K562 (cell line): ENCODE measurements around the gene USP20. TPM values are rescaled to one million over a fixed set of nuclear protein-coding genes. Genes with fewer than 3 reads are reported as not detected.

ENCODE experiments used
- ATAC-seq: fragments of 200-7000 bp; cut with Tn5 transposase; 3 replicates; pipeline ENCODE4 v1.9.1; 2020; ENCODE audit warnings: moderate library complexity
- BruUV-seq: library from RNA; stranded (reverse); fragments of 400-500 nt; replicated peaks from 2 replicates; lab custom pipeline; 2021; lab: Mats Ljungman, UMichigan
- CTCF ChIA-PET: fragments of 300-600 bp; formaldehyde crosslinking; extraction: SDS; loops from one replicate; lab custom pipeline; 2021; ENCODE audit warnings: low intra/inter-chr PET ratio; lab: Yijun Ruan, JAX
- POLR2A ChIA-PET: fragments of 300-600, 350-650 bp; sonication (Branson Sonifier 250); formaldehyde crosslinking; extraction: SDS; loops from one replicate; lab custom pipeline; 2021; ENCODE audit warnings: antibody characterized with exemption, inconsistent platforms; lab: Yijun Ruan, JAX
- DNase-seq, 4 experiments: peaks; one replicate each; pipeline versions ENCODE4 v3.0.0 to v3.0.0-alpha.2; 2011 to 2018; ENCODE audit warnings: low spot score in 3 of 4, mixed read lengths in 3 of 4; ENCODE audit errors: extremely low read depth in 1 of 4
- FAIRE-seq: peaks from 2 replicates; lab custom pipeline; 2011; peaks lifted over from hg19 to GRCh38; lab: Jason Lieb, UNC
- H2AFZ ChIP-seq: 2 replicates; pipeline ENCODE4 v1.6.0; 2011; ENCODE audit warnings: low read depth, low read length, control low read depth, inconsistent platforms
- H3K27ac ChIP-seq: fragments of 200-600 bp; 3 replicates; pipeline ENCODE4 v1.8.0; 2011; ENCODE audit warnings: low read depth, mild to moderate bottlenecking, control low read depth, inconsistent platforms, low read length, moderate library complexity, mixed read lengths; ENCODE audit errors: extremely low read depth
- H3K27me3 ChIP-seq, 2 experiments: fragments of 300-600 bp in 1 of 2; 2 replicates in 1 of 2; 3 replicates in 1 of 2; pipeline versions ENCODE4 v1.6.0 to v1.8.0; 2011; ENCODE audit warnings: inconsistent platforms in 2 of 2, low read length in 2 of 2, mild to moderate bottlenecking in 1 of 2, mixed read lengths in 1 of 2, moderate library complexity in 1 of 2; ENCODE audit not compliant: control insufficient read depth in 2 of 2, insufficient read depth in 2 of 2
- H3K36me3 ChIP-seq: fragments of 300-600 bp; 3 replicates; pipeline ENCODE4 v1.8.0; 2011; ENCODE audit warnings: mild to moderate bottlenecking, low read length, inconsistent platforms; ENCODE audit not compliant: control insufficient read depth, insufficient read depth
- H3K4me1 ChIP-seq, 2 experiments: fragments of 200-600 bp in 1 of 2; replicated peaks in 1 of 2; 2 replicates in 1 of 2; 3 replicates in 1 of 2; pipeline versions ENCODE4 v1.5.1 to v1.8.0; 2011; ENCODE audit warnings: inconsistent platforms in 2 of 2, low read length in 2 of 2, mild to moderate bottlenecking in 1 of 2, mixed read lengths in 1 of 2, moderate library complexity in 1 of 2; ENCODE audit not compliant: control insufficient read depth in 2 of 2, insufficient read depth in 2 of 2
- H3K4me2 ChIP-seq: 2 replicates; pipeline ENCODE4 v1.6.1; 2011; ENCODE audit warnings: low read length, control low read depth, inconsistent platforms, mixed read lengths; ENCODE audit not compliant: insufficient read depth
- H3K4me3 ChIP-seq: fragments of 200-600 bp; sonication (generic), shearing (Covaris generic); 2 replicates; pipeline ENCODE4 v1.5.1; 2016; ENCODE audit warnings: control low read depth, inconsistent platforms
- H3K79me2 ChIP-seq: fragments of 200-600 bp; 3 replicates; pipeline ENCODE4 v1.8.0; 2011; ENCODE audit warnings: low read length, inconsistent platforms; ENCODE audit not compliant: control insufficient read depth, insufficient read depth
- H3K9ac ChIP-seq, 2 experiments: 2 replicates each; pipeline versions ENCODE4 v1.6.0 to v1.6.1; 2011; ENCODE audit warnings: low read depth in 2 of 2, low read length in 2 of 2, control low read depth in 1 of 2, inconsistent platforms in 1 of 2, mild to moderate bottlenecking in 1 of 2, mixed read lengths in 1 of 2; ENCODE audit not compliant: insufficient read depth in 1 of 2
- H3K9me1 ChIP-seq: one replicate; pipeline ENCODE4 v1.6.0; 2011; ENCODE audit warnings: inconsistent platforms, mild to moderate bottlenecking, low read length, moderate library complexity; ENCODE audit not compliant: control insufficient read depth, insufficient read depth
- H3K9me3 ChIP-seq: replicated peaks from 2 replicates; pipeline ENCODE4 v1.5.1; 2011; ENCODE audit warnings: low read depth, low read length, inconsistent platforms; ENCODE audit not compliant: control insufficient read depth, insufficient read depth
- H4K20me1 ChIP-seq: replicated peaks from 2 replicates; pipeline ENCODE4 v1.6.1; 2011; ENCODE audit warnings: low read length, inconsistent platforms, mixed read lengths; ENCODE audit not compliant: control insufficient read depth, insufficient read depth
- BHLHE40 ChIP-seq: IDR thresholded peaks from 2 replicates; pipeline ENCODE4 v1.6.1; 2011; ENCODE audit warnings: low read length, improper control_type of control experiment
- BMI1 ChIP-seq: fragments of 150-350 bp; IDR thresholded peaks from 2 replicates; pipeline ENCODE4 v1.6.1; 2014; ENCODE audit warnings: low read length
- DPF2 ChIP-seq: fragments of 450-650 bp; IDR thresholded peaks from 2 replicates; pipeline ENCODE4 v1.6.1; 2016
- E2F3 ChIP-seq: fragments of 250-450 bp; sonication (Bioruptor Pico); IDR thresholded peaks from 2 replicates; pipeline ENCODE4 v1.4.0; 2020; ENCODE audit warnings: mild to moderate bottlenecking
- HDAC3 ChIP-seq: fragments of 450-650 bp; IDR thresholded peaks from 2 replicates; pipeline ENCODE4 v1.6.1; 2018; ENCODE audit warnings: borderline replicate concordance, mild to moderate bottlenecking, moderate library complexity; ENCODE audit not compliant: partially characterized antibody
- HDAC8 ChIP-seq: fragments of 450-650 bp; IDR thresholded peaks from 2 replicates; pipeline ENCODE4 v1.6.1; 2016; ENCODE audit warnings: mild to moderate bottlenecking, missing genetic modification characterization, moderate library complexity, missing compliant biosample characterization
- HLTF ChIP-seq: fragments of 450-650 bp; IDR thresholded peaks from 2 replicates; pipeline ENCODE4 v1.6.1; 2016
- LARP7 ChIP-seq: fragments of 450-650 bp; IDR thresholded peaks from 2 replicates; pipeline ENCODE4 v1.6.1; 2016
- MCM2 ChIP-seq: fragments of 450-650 bp; IDR thresholded peaks from 2 replicates; pipeline ENCODE4 v1.6.1; 2017; ENCODE audit warnings: low read depth, mild to moderate bottlenecking
- NCOA1 ChIP-seq: fragments of 450-650 bp; IDR thresholded peaks from 2 replicates; pipeline ENCODE4 v1.6.1; 2016; ENCODE audit warnings: low read depth
- PYGO2 ChIP-seq: fragments of 450-650 bp; IDR thresholded peaks from 2 replicates; pipeline ENCODE4 v1.6.1; 2016; ENCODE audit warnings: mild to moderate bottlenecking, missing genetic modification characterization, moderate library complexity, missing compliant biosample characterization
- RFX7 ChIP-seq: fragments of 250-450 bp; sonication (Bioruptor Pico); IDR thresholded peaks from 2 replicates; pipeline ENCODE4 v1.5.1; 2021; ENCODE audit warnings: mild to moderate bottlenecking
- SMAD1 ChIP-seq: fragments of 150-350 bp; IDR thresholded peaks from 2 replicates; pipeline ENCODE4 v1.6.1; 2014; ENCODE audit warnings: low read length, low read depth; ENCODE audit not compliant: partially characterized antibody
- TCF7L2 ChIP-seq: fragments of 150-350 bp; IDR thresholded peaks from 2 replicates; pipeline ENCODE4 v1.6.1; 2016; ENCODE audit warnings: low read depth, mild to moderate bottlenecking, low read length, moderate library complexity
- TOE1 ChIP-seq, 2 experiments: fragments of 450-650 bp in 1 of 2; sonication (generic) in 1 of 2; formaldehyde crosslinking in 1 of 2; IDR thresholded peaks; 2 replicates each; pipeline versions ENCODE4 v1.7.1 to v1.8.0; 2016 to 2022; ENCODE audit warnings: borderline replicate concordance in 2 of 2, mild to moderate bottlenecking in 2 of 2, antibody characterized with exemption in 1 of 2, inconsistent platforms in 1 of 2, low read depth in 1 of 2, missing genetic modification reagents in 1 of 2, moderate library complexity in 1 of 2
- TRIM28 ChIP-seq: fragments of 450-650 bp; IDR thresholded peaks from 2 replicates; pipeline ENCODE4 v1.6.1; 2017
- ZNF23 ChIP-seq: fragments of 250-450 bp; sonication (Bioruptor Pico); IDR thresholded peaks from 2 replicates; pipeline ENCODE4 v1.4.0; 2020; ENCODE audit warnings: mild to moderate bottlenecking
- ZNF77 ChIP-seq: fragments of 250-450 bp; sonication (Bioruptor Pico); IDR thresholded peaks from 2 replicates; pipeline ENCODE4 v1.5.0; 2020
- WGBS: fragments of 100-300 bp; shearing (Covaris generic); methylation state at CpG from one replicate; pipeline ENCODE4 v1.1.6; 2016; ENCODE audit warnings: low coverage, mixed read lengths; ENCODE audit not compliant: insufficient coverage; ENCODE audit errors: missing lambda C conversion rate; 5-methylcytosine and 5-hydroxymethylcytosine counted together
- in situ Hi-C: fragments of 300-500 bp; cut with MboI; formaldehyde crosslinking; loops from 4 replicates; pipeline ENCODE4 v1.15.0; 2018; ENCODE audit warnings: inconsistent platforms, mixed read lengths
- intact Hi-C: fragments of 100-400 bp; cut with micrococcal nuclease; formaldehyde crosslinking; loops from 2 replicates; pipeline ENCODE4 v1.14.2; 2022
- polyA plus RNA-seq, 8 experiments: library from polyadenylated mRNA; depleted of rRNA in 4 of 8; stranded (reverse) in 5 of 8; unstranded in 3 of 8; fragments of >200 nt; fragmentation: Nextera tagmentation in 2 of 8; fragmentation: Illumina TruSeq in 1 of 8; extraction: Ambion mirVana in 2 of 8; extraction: Trizol in 1 of 8; gene quantifications; 2 replicates each; pipeline versions ENCODE4 v1.2.1 to v1.2.3, GENCODE V29; 2011 to 2014; ENCODE audit warnings: inconsistent platforms in 1 of 8, missing spikeins in 1 of 8
- total RNA-seq, 7 experiments: library from RNA; depleted of rRNA in 6 of 7; stranded (reverse); fragments of >200 nt in 6 of 7; fragmentation: Illumina TruSeq in 2 of 7; extraction: Trizol in 2 of 7; gene quantifications; 2 replicates each; pipeline versions ENCODE4 v1.2.1 to v1.2.3, GENCODE V29; 2011 to 2021; ENCODE audit warnings: low replicate concordance in 1 of 7
- TF ChIP-seq, protein P1 (sequence below): IDR thresholded peaks from 2 replicates; pipeline ENCODE4 v1.6.1; 2011; ENCODE audit not compliant: insufficient read length; ENCODE audit errors: extremely low read depth
- TF ChIP-seq, protein P2 (sequence below): fragments of 450-650 bp; IDR thresholded peaks from 2 replicates; pipeline ENCODE4 v1.6.1; 2016; ENCODE audit warnings: borderline replicate concordance
- TF ChIP-seq, protein P3 (sequence below): sonication (generic); formaldehyde crosslinking; IDR thresholded peaks from 2 replicates; pipeline ENCODE4 v1.8.1; 2023; ENCODE audit warnings: mild to moderate bottlenecking, missing genetic modification reagents

The USP20 gene
- total and polyA plus RNA-seq, 9 of the 15 experiments (the other 6 are each of a cell fraction or from before 2014, with no cell fraction given) = 1.9 to 136 (median 49.1) TPM

DNA sequence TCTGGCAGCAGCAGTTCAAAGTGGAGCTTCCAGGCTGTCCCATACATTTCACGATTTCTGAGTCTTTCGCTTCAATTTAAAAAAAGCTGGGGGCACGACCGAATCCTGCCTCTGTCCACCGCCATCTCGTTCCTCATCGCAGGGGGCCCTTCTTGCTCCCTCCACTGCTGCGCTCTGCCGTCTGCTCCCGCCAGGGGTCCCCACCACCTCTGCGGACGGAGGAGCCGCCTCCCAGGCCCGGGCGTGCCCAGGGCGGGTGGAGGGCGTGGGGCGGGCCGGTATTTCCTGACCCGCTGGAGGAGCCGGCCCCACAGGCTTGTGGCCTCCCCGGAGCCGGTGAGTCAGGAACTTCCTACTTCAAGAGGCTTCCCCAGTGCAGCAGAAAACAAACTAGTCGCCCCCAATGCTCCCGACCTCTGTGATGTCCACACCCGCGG is 50.4 kb downstream of the USP20 start:
- Histone ChIP-seq H2AFZ (peak overlapping the region; percentile 87), H3K9ac (peak overlapping the region; percentile 94 to 95), H3K36me3 (peaks cover 24% of the 10 kb centered on the region), H3K4me1 (peaks cover 50 to 62% of the 10 kb centered on the region in 2 experiments), H3K79me2 (peaks cover 34% of the 10 kb centered on the region), H3K27ac (peak overlapping the region; percentile 91), H3K9me1 (no peaks in the 10 kb centered on the region), H3K4me2 (peak overlapping the region; percentile 95), H3K27me3 (no peaks in the 10 kb centered on the region), H4K20me1 (no peaks in the 10 kb centered on the region), H3K9me3 (no peaks in the 10 kb centered on the region), H3K4me3 (peak overlapping the region; percentile 48)
- POLR2A ChIA-PET = interaction anchor here (0.6 to 2.9 kb wide), 11 partner anchors 9 to 1545 kb away, joined by 3 to 18 read pairs (median 3); partner anchors contain the start of gene GPR107
- in situ Hi-C loops = loop anchor here (10.0 kb wide), 1 partner anchor 1561 kb away; the partner anchor contains the start of genes COQ4 and TRUB2
- no TSS peak for BruUV-seq
- 0% methylated on average over 27 of the region's 27 CpGs for WGBS
- DNase-seq (peak; percentile 95 to 99 (median 96)), ATAC-seq (peak; percentile 81), FAIRE-seq (peak; percentile 74)
- intact Hi-C loops = loop anchor here (1.0 to 10.0 kb wide), 10 partner anchors 51 to 1725 kb away; partner anchors contain the start of genes ASB6, BBLN, C9orf78 and GPR107
- CTCF ChIA-PET = interaction anchor here (0.6 to 3.2 kb wide), 7 partner anchors 167 to 1591 kb away, joined by 3 to 27 read pairs (median 4); no protein-coding TSS in a partner anchor
- TF ChIP-seq LARP7 (no peak), E2F3 (CRISPR knock-in tag) (no peak), TRIM28 (no peak), RFX7 (CRISPR knock-in tag) (no peak), PYGO2 (tag) (no peak), MCM2 (no peak), HDAC8 (tag) (no peak), ZNF77 (CRISPR knock-in tag) (no peak), DPF2 (no peak), SMAD1 (peak; percentile 70), BMI1 (no peak), TCF7L2 (no peak), HLTF (no peak), ZNF23 (CRISPR knock-in tag) (no peak), BHLHE40 (peak; percentile 87), HDAC3 (no peak), NCOA1 (no peak), TOE1 (IDR thresholded peaks at IDR 0.05; ENCODE audit: borderline replicate concordance) (no peak), TOE1 (CRISPR knock-in tag; IDR thresholded peaks at IDR 0.05; ENCODE audit: borderline replicate concordance, low read depth) (no peak)
- TF ChIP-seq, protein P1, sequence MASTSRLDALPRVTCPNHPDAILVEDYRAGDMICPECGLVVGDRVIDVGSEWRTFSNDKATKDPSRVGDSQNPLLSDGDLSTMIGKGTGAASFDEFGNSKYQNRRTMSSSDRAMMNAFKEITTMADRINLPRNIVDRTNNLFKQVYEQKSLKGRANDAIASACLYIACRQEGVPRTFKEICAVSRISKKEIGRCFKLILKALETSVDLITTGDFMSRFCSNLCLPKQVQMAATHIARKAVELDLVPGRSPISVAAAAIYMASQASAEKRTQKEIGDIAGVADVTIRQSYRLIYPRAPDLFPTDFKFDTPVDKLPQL = no peak
- TF ChIP-seq, protein P2, sequence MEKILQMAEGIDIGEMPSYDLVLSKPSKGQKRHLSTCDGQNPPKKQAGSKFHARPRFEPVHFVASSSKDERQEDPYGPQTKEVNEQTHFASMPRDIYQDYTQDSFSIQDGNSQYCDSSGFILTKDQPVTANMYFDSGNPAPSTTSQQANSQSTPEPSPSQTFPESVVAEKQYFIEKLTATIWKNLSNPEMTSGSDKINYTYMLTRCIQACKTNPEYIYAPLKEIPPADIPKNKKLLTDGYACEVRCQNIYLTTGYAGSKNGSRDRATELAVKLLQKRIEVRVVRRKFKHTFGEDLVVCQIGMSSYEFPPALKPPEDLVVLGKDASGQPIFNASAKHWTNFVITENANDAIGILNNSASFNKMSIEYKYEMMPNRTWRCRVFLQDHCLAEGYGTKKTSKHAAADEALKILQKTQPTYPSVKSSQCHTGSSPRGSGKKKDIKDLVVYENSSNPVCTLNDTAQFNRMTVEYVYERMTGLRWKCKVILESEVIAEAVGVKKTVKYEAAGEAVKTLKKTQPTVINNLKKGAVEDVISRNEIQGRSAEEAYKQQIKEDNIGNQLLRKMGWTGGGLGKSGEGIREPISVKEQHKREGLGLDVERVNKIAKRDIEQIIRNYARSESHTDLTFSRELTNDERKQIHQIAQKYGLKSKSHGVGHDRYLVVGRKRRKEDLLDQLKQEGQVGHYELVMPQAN = no peak
- TF ChIP-seq, protein P3, sequence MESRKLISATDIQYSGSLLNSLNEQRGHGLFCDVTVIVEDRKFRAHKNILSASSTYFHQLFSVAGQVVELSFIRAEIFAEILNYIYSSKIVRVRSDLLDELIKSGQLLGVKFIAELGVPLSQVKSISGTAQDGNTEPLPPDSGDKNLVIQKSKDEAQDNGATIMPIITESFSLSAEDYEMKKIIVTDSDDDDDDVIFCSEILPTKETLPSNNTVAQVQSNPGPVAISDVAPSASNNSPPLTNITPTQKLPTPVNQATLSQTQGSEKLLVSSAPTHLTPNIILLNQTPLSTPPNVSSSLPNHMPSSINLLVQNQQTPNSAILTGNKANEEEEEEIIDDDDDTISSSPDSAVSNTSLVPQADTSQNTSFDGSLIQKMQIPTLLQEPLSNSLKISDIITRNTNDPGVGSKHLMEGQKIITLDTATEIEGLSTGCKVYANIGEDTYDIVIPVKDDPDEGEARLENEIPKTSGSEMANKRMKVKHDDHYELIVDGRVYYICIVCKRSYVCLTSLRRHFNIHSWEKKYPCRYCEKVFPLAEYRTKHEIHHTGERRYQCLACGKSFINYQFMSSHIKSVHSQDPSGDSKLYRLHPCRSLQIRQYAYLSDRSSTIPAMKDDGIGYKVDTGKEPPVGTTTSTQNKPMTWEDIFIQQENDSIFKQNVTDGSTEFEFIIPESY (CRISPR knock-in tag) = no peak
